SK-N-SH treated with all-trans-retinoic acid at 6 μM for 48 hours (cell line): ENCODE results near the gene ADH7.

Experiments
- ARNTL ChIP-seq: fragments of 450-650 bp; formaldehyde crosslinking; IDR thresholded peaks from 2 replicates; pipeline ENCODE4 v1.5.0; 2020; ENCODE audit warnings: low read depth, mild to moderate bottlenecking, moderate library complexity, borderline replicate concordance
- ESRRG ChIP-seq: fragments of 250-450 bp; sonication (Bioruptor Pico); IDR thresholded peaks from 2 replicates; pipeline ENCODE4 v1.6.1; 2021; ENCODE audit warnings: mild to moderate bottlenecking
- GLIS3 ChIP-seq: fragments of 250-450 bp; sonication (Bioruptor Pico); IDR thresholded peaks from 2 replicates; pipeline ENCODE4 v1.5.0; 2020; ENCODE audit warnings: mild to moderate bottlenecking, moderate library complexity
- ISL1 ChIP-seq: fragments of 250-450 bp; sonication (Bioruptor Pico); IDR thresholded peaks from 2 replicates; pipeline ENCODE4 v2.1.2; 2022; ENCODE audit warnings: mild to moderate bottlenecking, moderate library complexity
- OSR1 ChIP-seq: fragments of 250-450 bp; sonication (Bioruptor Pico); IDR thresholded peaks from 2 replicates; pipeline ENCODE4 v1.8.0; 2022; ENCODE audit warnings: moderate library complexity, mild to moderate bottlenecking, inconsistent platforms
- PPARA ChIP-seq: fragments of 250-450 bp; sonication (Bioruptor Pico); IDR thresholded peaks from 2 replicates; pipeline ENCODE4 v1.5.0; 2020; ENCODE audit warnings: mild to moderate bottlenecking, borderline replicate concordance
- RARB ChIP-seq: fragments of 250-450 bp; sonication (Bioruptor Pico); IDR thresholded peaks from 2 replicates; pipeline ENCODE4 v1.8.0; 2021; ENCODE audit warnings: mild to moderate bottlenecking, moderate library complexity
- ZFP3 ChIP-seq: fragments of 250-450 bp; sonication (Bioruptor Pico); IDR thresholded peaks from 2 replicates; pipeline ENCODE4 v1.5.0; 2020; ENCODE audit warnings: mild to moderate bottlenecking, moderate library complexity
- ZFP30 ChIP-seq: fragments of 450-650 bp; formaldehyde crosslinking; IDR thresholded peaks from 2 replicates; pipeline ENCODE4 v1.5.0; 2022; ENCODE audit warnings: mild to moderate bottlenecking, moderate library complexity
- ZNF70 ChIP-seq: fragments of 450-650 bp; formaldehyde crosslinking; IDR thresholded peaks from 2 replicates; pipeline ENCODE4 v1.5.0; 2020; ENCODE audit warnings: mild to moderate bottlenecking, moderate library complexity
- ZNF8 ChIP-seq: fragments of 450-650 bp; formaldehyde crosslinking; IDR thresholded peaks from 2 replicates; pipeline ENCODE4 v1.5.0; 2020; ENCODE audit warnings: mild to moderate bottlenecking, moderate library complexity
- TF ChIP-seq, protein P1 (sequence below): fragments of 250-450 bp; sonication (Bioruptor Pico); IDR thresholded peaks from 2 replicates; pipeline ENCODE4 v1.5.1; 2020; ENCODE audit warnings: low read depth, mild to moderate bottlenecking, moderate library complexity
- TF ChIP-seq, protein P2 (sequence below): fragments of 250-450 bp; sonication (Bioruptor Pico); IDR thresholded peaks from 2 replicates; pipeline ENCODE4 v1.8.0; 2020; ENCODE audit warnings: mild to moderate bottlenecking, moderate library complexity, borderline replicate concordance
- TF ChIP-seq, protein P3 (sequence below): fragments of 250-450 bp; sonication (Bioruptor Pico); IDR thresholded peaks from 2 replicates; pipeline ENCODE4 v1.5.1; 2021; ENCODE audit warnings: mild to moderate bottlenecking, moderate library complexity

DNA sequence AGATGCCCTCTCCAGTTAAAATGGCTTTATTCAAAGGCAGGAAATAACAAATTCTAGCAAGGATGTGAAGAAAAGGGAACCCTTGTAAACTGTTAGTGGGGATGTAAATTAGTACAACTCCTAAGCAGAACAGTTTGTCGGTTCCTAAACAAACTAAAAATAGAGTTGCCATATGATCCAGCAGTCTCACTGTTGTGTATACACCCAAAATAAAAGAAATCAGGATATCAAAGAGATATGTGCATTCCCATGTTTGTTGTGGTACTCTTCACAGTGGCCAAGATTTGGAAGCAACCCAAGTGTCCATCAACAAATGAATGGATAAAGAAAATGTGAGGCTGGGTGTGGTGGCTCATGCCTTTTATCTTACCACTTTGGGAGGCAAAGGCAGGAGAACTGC is 36.1 kb downstream of the ADH7 start:
- no peak for TF ChIP-seq ZFP3 (CRISPR knock-in tag)
- TF ChIP-seq OSR1 (CRISPR knock-in tag): no peak
- TF ChIP-seq ZNF70 (CRISPR knock-in tag): no peak
- TF ChIP-seq PPARA (CRISPR knock-in tag): no peak
- TF ChIP-seq, protein P1, sequence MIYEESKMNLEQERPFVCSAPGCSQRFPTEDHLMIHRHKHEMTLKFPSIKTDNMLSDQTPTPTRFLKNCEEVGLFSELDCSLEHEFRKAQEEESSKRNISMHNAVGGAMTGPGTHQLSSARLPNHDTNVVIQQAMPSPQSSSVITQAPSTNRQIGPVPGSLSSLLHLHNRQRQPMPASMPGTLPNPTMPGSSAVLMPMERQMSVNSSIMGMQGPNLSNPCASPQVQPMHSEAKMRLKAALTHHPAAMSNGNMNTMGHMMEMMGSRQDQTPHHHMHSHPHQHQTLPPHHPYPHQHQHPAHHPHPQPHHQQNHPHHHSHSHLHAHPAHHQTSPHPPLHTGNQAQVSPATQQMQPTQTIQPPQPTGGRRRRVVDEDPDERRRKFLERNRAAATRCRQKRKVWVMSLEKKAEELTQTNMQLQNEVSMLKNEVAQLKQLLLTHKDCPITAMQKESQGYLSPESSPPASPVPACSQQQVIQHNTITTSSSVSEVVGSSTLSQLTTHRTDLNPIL (CRISPR knock-in tag): no peak
- no peak for TF ChIP-seq ESRRG (CRISPR knock-in tag)
- TF ChIP-seq ISL1 (CRISPR knock-in tag): no peak
- TF ChIP-seq RARB: no peak
- TF ChIP-seq, protein P2, sequence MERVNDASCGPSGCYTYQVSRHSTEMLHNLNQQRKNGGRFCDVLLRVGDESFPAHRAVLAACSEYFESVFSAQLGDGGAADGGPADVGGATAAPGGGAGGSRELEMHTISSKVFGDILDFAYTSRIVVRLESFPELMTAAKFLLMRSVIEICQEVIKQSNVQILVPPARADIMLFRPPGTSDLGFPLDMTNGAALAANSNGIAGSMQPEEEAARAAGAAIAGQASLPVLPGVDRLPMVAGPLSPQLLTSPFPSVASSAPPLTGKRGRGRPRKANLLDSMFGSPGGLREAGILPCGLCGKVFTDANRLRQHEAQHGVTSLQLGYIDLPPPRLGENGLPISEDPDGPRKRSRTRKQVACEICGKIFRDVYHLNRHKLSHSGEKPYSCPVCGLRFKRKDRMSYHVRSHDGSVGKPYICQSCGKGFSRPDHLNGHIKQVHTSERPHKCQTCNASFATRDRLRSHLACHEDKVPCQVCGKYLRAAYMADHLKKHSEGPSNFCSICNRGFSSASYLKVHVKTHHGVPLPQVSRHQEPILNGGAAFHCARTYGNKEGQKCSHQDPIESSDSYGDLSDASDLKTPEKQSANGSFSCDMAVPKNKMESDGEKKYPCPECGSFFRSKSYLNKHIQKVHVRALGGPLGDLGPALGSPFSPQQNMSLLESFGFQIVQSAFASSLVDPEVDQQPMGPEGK: no peak
- TF ChIP-seq, protein P3, sequence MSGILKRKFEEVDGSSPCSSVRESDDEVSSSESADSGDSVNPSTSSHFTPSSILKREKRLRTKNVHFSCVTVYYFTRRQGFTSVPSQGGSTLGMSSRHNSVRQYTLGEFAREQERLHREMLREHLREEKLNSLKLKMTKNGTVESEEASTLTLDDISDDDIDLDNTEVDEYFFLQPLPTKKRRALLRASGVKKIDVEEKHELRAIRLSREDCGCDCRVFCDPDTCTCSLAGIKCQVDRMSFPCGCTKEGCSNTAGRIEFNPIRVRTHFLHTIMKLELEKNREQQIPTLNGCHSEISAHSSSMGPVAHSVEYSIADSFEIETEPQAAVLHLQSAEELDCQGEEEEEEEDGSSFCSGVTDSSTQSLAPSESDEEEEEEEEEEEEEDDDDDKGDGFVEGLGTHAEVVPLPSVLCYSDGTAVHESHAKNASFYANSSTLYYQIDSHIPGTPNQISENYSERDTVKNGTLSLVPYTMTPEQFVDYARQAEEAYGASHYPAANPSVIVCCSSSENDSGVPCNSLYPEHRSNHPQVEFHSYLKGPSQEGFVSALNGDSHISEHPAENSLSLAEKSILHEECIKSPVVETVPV (CRISPR knock-in tag): no peak
- TF ChIP-seq ZFP30 (CRISPR knock-in tag): no peak
- no peak for TF ChIP-seq ARNTL
- TF ChIP-seq GLIS3 (CRISPR knock-in tag): no peak
- TF ChIP-seq ZNF8 (CRISPR knock-in tag): no peak
